Measurements from ENCODE around the gene GZMM. TPM values are rescaled to one million over a fixed set of nuclear protein-coding genes. Genes with fewer than 3 reads are reported as not detected.

Gene GZMM
- total and polyA plus RNA-seq, 4 donors, result 0.74 to 3.0 (median 2.5) TPM

DNA sequence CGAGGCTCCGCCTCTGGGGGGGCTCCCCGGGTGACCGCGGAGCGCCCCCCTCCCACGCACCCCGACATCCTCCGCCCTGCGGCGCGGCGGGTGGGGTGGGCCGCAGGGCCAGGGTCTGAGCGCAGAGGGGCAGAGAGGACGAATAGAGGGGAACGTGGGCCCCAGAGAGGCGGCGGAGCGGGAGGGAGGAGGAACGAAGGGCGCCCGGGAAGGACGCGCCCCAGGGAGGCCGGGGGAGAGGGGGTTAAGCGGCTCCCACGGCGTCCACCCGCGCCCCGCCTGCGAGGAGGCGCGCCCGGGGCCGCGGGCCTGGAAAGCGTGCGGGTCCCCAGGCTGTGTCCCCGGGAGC, 46.9 kb downstream of the GZMM start:
- no peak for TF ChIP-seq CTCF (IDR thresholded peaks at IDR 0.05; ENCODE audit: control extremely low read depth, extremely low read depth)
- Histone ChIP-seq H3K4me3 (no peak overlapping the region), H3K36me3 (ENCODE audit: control insufficient read depth in 4 of 4, insufficient read depth in 4 of 4, low read length in 4 of 4) (no peaks in the 10 kb centered on the region), H3K4me1 (ENCODE audit: control insufficient read depth in 5 of 5, insufficient read depth in 5 of 5, low read length in 5 of 5) (peaks cover 0 to 15% (median 0%) of the 10 kb centered on the region in 5 donors), H3K9me3 (ENCODE audit: control insufficient read depth in 4 of 4, insufficient read depth in 3 of 4, low read length in 3 of 4) (peaks cover 0 to 5% (median 0%) of the 10 kb centered on the region in 4 donors), H3K27me3 (ENCODE audit: control insufficient read depth in 3 of 3, insufficient read depth in 3 of 3, low read length in 2 of 3) (peaks cover 7 to 27% (median 23%) of the 10 kb centered on the region in 3 donors), H3K27ac (ENCODE audit: low read depth in 1 of 2, low read length in 1 of 2) (no peak overlapping the region), H3K9ac (ENCODE audit: insufficient read depth in 1 of 2, low read length in 2 of 2) (no peak overlapping the region)
- 7 to 10% methylated on average over 25 to 41 of the region's 41 CpGs for WGBS, 2 donors
- ATAC-seq (ENCODE audit: insufficient read depth, low FRiP score) (no peak), DNase-seq (no peak)

GRCh38 chr19:591099-591958, 47.5 kb downstream of the GZMM start:
- Histone ChIP-seq H3K4me1 (ENCODE audit: control insufficient read depth in 5 of 5, insufficient read depth in 5 of 5, low read length in 5 of 5) (peaks cover 0 to 15% (median 0%) of the 10 kb centered on the region in 5 donors), H3K27ac (ENCODE audit: low read depth in 1 of 2, low read length in 1 of 2) (no peak overlapping the region), H3K4me3 (no peak overlapping the region), H3K9me3 (ENCODE audit: control insufficient read depth in 4 of 4, insufficient read depth in 3 of 4, low read length in 3 of 4) (peaks cover 0 to 5% (median 0%) of the 10 kb centered on the region in 4 donors), H3K36me3 (ENCODE audit: control insufficient read depth in 4 of 4, insufficient read depth in 4 of 4, low read length in 4 of 4) (no peaks in the 10 kb centered on the region), H3K9ac (ENCODE audit: insufficient read depth in 1 of 2, low read length in 2 of 2) (no peak overlapping the region), H3K27me3 (ENCODE audit: control insufficient read depth in 3 of 3, insufficient read depth in 3 of 3, low read length in 2 of 3) (peaks cover 7 to 27% (median 23%) of the 10 kb centered on the region in 3 donors)
- no peak for ATAC-seq (ENCODE audit: insufficient read depth, low FRiP score)
- peak; percentile 37 to 50 (median 44) for DNase-seq
- TF ChIP-seq CTCF (IDR thresholded peaks at IDR 0.05; ENCODE audit: control extremely low read depth, extremely low read depth), result no peak
- 33 to 43% methylated on average over 61 to 75 of the region's 75 CpGs for WGBS, 2 donors

- DNase-seq (no peak), ATAC-seq (ENCODE audit: insufficient read depth, low FRiP score) (no peak)
- no peak for TF ChIP-seq CTCF (IDR thresholded peaks at IDR 0.05; ENCODE audit: control extremely low read depth, extremely low read depth)
- Histone ChIP-seq H3K4me1 (ENCODE audit: control insufficient read depth in 5 of 5, insufficient read depth in 5 of 5, low read length in 5 of 5) (peaks cover 0 to 15% (median 0%) of the 10 kb centered on the region in 5 donors), H3K9me3 (ENCODE audit: control insufficient read depth in 4 of 4, insufficient read depth in 3 of 4, low read length in 3 of 4) (peaks cover 0 to 5% (median 0%) of the 10 kb centered on the region in 4 donors), H3K36me3 (ENCODE audit: control insufficient read depth in 4 of 4, insufficient read depth in 4 of 4, low read length in 4 of 4) (no peaks in the 10 kb centered on the region), H3K27ac (ENCODE audit: low read depth in 1 of 2, low read length in 1 of 2) (no peak overlapping the region), H3K4me3 (no peak overlapping the region), H3K9ac (ENCODE audit: insufficient read depth in 1 of 2, low read length in 2 of 2) (no peak overlapping the region), H3K27me3 (ENCODE audit: control insufficient read depth in 3 of 3, insufficient read depth in 3 of 3, low read length in 2 of 3) (peaks cover 7 to 27% (median 23%) of the 10 kb centered on the region in 3 donors)
- 75 to 79% methylated on average over 18 to 19 of the region's 19 CpGs for WGBS, 2 donors
Measured at GRCh38 chr19:592101-592500, 48.2 kb downstream of the GZMM start.

Measured in lung (tissue), 12 donors.